A673 (cell line): ENCODE measurements around the gene TAS2R38.

Experiments used
- EZH2 ChIP-seq: fragments of 200-600 bp; sonication (generic); IDR thresholded peaks from 2 replicates; pipeline ENCODE4 v1.6.1; 2017; ENCODE audit warnings: borderline replicate concordance, low read depth, mild to moderate bottlenecking, mixed read lengths, antibody characterized with exemption, low read length; ENCODE audit not compliant: poor library complexity, severe bottlenecking
- TF ChIP-seq, protein P1 (sequence below): fragments of 300-800, 200-600 bp; sonication (generic); conservative IDR thresholded peaks from 2 replicates; pipeline ENCODE4 v1.5.1; 2017; ENCODE audit warnings: low read depth, mild to moderate bottlenecking, antibody characterized with exemption, low read length, moderate library complexity, mixed read lengths

DNA sequence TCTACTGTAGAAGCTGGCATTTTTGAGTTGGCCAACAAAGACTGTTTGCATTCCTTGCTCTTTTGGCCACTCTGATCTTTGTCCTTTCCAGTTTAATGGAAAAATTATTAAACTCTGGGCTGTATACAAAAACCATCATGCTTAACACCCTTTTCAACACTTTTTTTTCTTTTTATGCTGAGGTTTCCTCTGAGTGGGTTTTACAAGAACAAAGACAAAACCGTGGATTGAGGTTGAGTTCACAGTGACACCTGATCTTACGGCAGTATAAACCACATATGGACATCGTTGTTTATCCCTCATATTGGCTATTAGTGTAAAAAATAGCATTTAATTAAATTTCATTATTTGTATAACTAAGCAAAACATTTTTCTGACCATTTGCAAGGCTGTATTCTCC lies 43.9 kb upstream of the TAS2R38 start:
- TF ChIP-seq, protein P1, sequence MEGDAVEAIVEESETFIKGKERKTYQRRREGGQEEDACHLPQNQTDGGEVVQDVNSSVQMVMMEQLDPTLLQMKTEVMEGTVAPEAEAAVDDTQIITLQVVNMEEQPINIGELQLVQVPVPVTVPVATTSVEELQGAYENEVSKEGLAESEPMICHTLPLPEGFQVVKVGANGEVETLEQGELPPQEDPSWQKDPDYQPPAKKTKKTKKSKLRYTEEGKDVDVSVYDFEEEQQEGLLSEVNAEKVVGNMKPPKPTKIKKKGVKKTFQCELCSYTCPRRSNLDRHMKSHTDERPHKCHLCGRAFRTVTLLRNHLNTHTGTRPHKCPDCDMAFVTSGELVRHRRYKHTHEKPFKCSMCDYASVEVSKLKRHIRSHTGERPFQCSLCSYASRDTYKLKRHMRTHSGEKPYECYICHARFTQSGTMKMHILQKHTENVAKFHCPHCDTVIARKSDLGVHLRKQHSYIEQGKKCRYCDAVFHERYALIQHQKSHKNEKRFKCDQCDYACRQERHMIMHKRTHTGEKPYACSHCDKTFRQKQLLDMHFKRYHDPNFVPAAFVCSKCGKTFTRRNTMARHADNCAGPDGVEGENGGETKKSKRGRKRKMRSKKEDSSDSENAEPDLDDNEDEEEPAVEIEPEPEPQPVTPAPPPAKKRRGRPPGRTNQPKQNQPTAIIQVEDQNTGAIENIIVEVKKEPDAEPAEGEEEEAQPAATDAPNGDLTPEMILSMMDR, result no peak
- TF ChIP-seq EZH2, result no peak
